ENCODE measurements around the gene IFFO2. TPM values are rescaled to one million over a fixed set of nuclear protein-coding genes. Genes with fewer than 3 reads are reported as not detected.

Gene IFFO2
- total RNA-seq, 1 donor from 2014 or later, result 6.8 TPM

DNA sequence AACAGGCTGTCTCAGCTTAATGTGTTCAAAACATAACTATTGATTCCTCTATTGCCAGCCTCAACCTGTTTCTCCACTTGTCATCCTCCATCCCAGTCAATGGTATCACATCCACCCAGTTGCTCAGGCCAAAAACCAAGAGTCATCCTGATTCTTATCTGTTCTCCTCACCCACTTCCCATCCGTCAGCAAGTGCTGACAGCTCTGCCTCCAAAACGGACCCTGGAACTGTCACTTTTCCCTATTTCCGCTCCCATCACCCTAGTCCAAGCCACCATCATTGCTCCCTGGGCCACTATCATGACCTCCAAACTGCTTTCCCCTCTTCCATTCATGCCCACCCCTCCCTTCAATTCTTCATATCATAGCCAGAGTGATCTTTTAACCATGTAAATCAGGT is 36.2 kb upstream of the IFFO2 start:
- no peak for DNase-seq (ENCODE audit: extremely low spot score, unreplicated experiment)
- Mint-ChIP-seq H3K27ac (ENCODE audit: unreplicated experiment) (no peak overlapping the region), H3K9me3 (ENCODE audit: unreplicated experiment) (no peaks in the 10 kb centered on the region), H3K4me3 (ENCODE audit: unreplicated experiment) (no peak overlapping the region), H3K4me1 (ENCODE audit: unreplicated experiment) (peaks cover 3% of the 10 kb centered on the region), H3K27me3 (ENCODE audit: unreplicated experiment) (no peaks in the 10 kb centered on the region), H3K36me3 (ENCODE audit: unreplicated experiment) (no peaks in the 10 kb centered on the region)
- TF ChIP-seq, protein P1, sequence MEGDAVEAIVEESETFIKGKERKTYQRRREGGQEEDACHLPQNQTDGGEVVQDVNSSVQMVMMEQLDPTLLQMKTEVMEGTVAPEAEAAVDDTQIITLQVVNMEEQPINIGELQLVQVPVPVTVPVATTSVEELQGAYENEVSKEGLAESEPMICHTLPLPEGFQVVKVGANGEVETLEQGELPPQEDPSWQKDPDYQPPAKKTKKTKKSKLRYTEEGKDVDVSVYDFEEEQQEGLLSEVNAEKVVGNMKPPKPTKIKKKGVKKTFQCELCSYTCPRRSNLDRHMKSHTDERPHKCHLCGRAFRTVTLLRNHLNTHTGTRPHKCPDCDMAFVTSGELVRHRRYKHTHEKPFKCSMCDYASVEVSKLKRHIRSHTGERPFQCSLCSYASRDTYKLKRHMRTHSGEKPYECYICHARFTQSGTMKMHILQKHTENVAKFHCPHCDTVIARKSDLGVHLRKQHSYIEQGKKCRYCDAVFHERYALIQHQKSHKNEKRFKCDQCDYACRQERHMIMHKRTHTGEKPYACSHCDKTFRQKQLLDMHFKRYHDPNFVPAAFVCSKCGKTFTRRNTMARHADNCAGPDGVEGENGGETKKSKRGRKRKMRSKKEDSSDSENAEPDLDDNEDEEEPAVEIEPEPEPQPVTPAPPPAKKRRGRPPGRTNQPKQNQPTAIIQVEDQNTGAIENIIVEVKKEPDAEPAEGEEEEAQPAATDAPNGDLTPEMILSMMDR (IDR thresholded peaks at IDR 0.05), result no peak

DNA sequence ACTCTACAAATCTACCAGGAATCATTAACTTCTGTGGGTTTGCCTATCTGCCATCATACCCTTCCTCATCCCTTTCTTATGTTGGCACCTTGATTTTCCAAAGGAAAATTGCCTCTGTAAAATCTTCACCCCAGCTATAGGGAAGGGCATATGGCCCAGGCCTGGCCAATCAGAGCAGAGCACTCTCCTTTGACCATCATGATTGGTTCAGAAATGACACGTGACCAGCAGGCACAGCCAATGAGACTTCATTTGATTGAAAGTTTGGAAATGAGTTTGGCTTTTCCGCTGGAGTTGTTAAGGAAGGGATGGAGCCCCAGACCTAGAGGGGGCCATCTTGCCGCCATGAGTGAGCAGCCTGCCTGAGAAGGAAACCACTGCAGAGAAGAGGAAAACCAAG is 35.1 kb upstream of the IFFO2 start:
- H3K27ac Mint-ChIP-seq (ENCODE audit: unreplicated experiment), result no peak overlapping the region
- no peak for DNase-seq (ENCODE audit: extremely low spot score, unreplicated experiment)
- H3K36me3 Mint-ChIP-seq (ENCODE audit: unreplicated experiment), result no peaks in the 10 kb centered on the region
- peaks cover 3% of the 10 kb centered on the region for H3K4me1 Mint-ChIP-seq (ENCODE audit: unreplicated experiment)
- H3K4me3 Mint-ChIP-seq (ENCODE audit: unreplicated experiment), result no peak overlapping the region
- TF ChIP-seq, protein P1 (IDR thresholded peaks at IDR 0.05), result no peak
- H3K27me3 Mint-ChIP-seq (ENCODE audit: unreplicated experiment), result peaks cover 5% of the 10 kb centered on the region
- no peaks in the 10 kb centered on the region for H3K9me3 Mint-ChIP-seq (ENCODE audit: unreplicated experiment)

DNA sequence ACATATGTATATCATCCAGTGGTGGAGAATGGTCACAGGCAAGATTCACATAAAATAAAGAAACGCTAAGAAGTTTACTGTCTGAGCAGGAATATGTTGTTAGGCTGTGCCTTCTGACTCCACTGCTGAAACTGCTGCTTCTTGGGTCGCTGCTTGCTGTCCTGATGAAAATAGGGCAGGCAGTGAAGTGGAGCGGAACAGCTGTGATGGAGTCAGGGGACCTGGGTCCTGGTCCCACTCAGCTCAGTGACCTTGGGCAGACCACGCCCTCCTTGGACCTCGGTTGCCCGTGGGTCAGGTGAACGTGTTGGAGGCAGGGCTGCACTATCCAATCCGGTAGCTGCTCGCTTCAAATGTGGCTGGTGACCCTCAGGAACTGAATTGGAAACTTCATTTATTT is 33.4 kb upstream of the IFFO2 start:
- peaks cover 3% of the 10 kb centered on the region for H3K4me1 Mint-ChIP-seq (ENCODE audit: unreplicated experiment)
- peaks cover 7% of the 10 kb centered on the region for H3K27me3 Mint-ChIP-seq (ENCODE audit: unreplicated experiment)
- no peak overlapping the region for H3K27ac Mint-ChIP-seq (ENCODE audit: unreplicated experiment)
- H3K4me3 Mint-ChIP-seq (ENCODE audit: unreplicated experiment), result no peak overlapping the region
- TF ChIP-seq, protein P1 (IDR thresholded peaks at IDR 0.05), result no peak
- H3K9me3 Mint-ChIP-seq (ENCODE audit: unreplicated experiment), result no peaks in the 10 kb centered on the region
- no peak for DNase-seq (ENCODE audit: extremely low spot score, unreplicated experiment)
- H3K36me3 Mint-ChIP-seq (ENCODE audit: unreplicated experiment), result no peaks in the 10 kb centered on the region

DNA sequence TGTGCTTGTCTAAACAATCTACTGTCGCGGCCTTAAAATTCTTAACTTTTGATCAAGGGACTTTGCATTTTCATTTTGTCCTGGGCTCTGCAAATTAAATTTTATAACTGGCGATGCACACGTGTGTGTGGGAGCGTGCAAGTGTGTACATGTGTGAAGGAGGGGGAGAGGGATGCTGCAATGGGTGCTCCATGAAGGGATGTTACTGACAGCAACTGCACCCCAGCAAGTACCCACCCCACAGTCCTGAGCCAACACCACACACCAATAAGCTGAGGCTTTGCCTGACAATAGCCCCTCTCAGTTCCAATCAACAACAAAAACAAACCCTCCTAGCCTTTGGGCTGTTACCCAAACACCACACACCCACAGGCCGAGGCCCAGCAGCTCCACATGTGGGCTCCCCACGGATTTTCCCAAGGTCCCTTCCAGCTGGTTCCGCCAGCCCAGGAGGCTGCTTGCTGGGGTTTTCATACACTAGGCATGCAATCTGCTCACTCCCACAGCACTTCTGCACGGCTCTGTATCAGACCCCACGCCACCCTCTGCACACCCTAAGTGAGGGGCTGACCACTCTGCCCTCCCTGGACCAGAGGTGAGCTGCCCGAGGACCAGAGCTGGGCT is 32.8 kb upstream of the IFFO2 start:
- no peak for DNase-seq (ENCODE audit: extremely low spot score, unreplicated experiment)
- no peak overlapping the region for H3K27ac Mint-ChIP-seq (ENCODE audit: unreplicated experiment)
- no peaks in the 10 kb centered on the region for H3K9me3 Mint-ChIP-seq (ENCODE audit: unreplicated experiment)
- H3K4me3 Mint-ChIP-seq (ENCODE audit: unreplicated experiment), result no peak overlapping the region
- H3K27me3 Mint-ChIP-seq (ENCODE audit: unreplicated experiment), result peaks cover 12% of the 10 kb centered on the region
- H3K36me3 Mint-ChIP-seq (ENCODE audit: unreplicated experiment), result no peaks in the 10 kb centered on the region
- TF ChIP-seq, protein P1 (IDR thresholded peaks at IDR 0.05), result no peak
- peaks cover 3% of the 10 kb centered on the region for H3K4me1 Mint-ChIP-seq (ENCODE audit: unreplicated experiment)

DNA sequence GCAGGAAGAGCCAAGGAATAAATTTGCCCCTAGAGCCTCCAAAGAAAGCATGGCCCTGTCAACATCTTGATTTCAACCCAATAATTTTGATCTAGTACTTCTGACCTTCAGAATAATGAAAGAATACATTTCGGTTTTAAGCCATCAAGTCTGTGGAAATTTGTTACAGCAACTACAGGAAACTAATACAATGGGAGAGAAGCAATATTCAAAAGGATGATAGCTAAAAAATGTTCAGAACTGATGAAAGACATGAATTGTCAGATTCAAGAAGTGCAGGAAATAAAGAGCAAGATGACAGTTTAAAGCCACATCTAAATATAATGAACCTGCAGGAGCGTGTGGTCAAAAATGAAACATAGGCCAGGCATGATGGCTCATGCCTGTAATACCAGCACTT is 24.8 kb upstream of the IFFO2 start:
- Mint-ChIP-seq H3K4me3 (ENCODE audit: unreplicated experiment) (no peak overlapping the region), H3K4me1 (ENCODE audit: unreplicated experiment) (peaks cover 10% of the 10 kb centered on the region), H3K27ac (ENCODE audit: unreplicated experiment) (no peak overlapping the region), H3K9me3 (ENCODE audit: unreplicated experiment) (peaks cover 22% of the 10 kb centered on the region), H3K27me3 (ENCODE audit: unreplicated experiment) (peaks cover 51% of the 10 kb centered on the region), H3K36me3 (ENCODE audit: unreplicated experiment) (no peaks in the 10 kb centered on the region)
- no peak for DNase-seq (ENCODE audit: extremely low spot score, unreplicated experiment)
- TF ChIP-seq, protein P1 (IDR thresholded peaks at IDR 0.05), result no peak
